ENCODE results near the gene VPS16. TPM values are rescaled to one million over a fixed set of nuclear protein-coding genes. Genes with fewer than 3 reads are reported as not detected.

VPS16 gene
- total and polyA plus RNA-seq, 8 donors, result 19.2 to 93.4 (median 23.8) TPM

DNA sequence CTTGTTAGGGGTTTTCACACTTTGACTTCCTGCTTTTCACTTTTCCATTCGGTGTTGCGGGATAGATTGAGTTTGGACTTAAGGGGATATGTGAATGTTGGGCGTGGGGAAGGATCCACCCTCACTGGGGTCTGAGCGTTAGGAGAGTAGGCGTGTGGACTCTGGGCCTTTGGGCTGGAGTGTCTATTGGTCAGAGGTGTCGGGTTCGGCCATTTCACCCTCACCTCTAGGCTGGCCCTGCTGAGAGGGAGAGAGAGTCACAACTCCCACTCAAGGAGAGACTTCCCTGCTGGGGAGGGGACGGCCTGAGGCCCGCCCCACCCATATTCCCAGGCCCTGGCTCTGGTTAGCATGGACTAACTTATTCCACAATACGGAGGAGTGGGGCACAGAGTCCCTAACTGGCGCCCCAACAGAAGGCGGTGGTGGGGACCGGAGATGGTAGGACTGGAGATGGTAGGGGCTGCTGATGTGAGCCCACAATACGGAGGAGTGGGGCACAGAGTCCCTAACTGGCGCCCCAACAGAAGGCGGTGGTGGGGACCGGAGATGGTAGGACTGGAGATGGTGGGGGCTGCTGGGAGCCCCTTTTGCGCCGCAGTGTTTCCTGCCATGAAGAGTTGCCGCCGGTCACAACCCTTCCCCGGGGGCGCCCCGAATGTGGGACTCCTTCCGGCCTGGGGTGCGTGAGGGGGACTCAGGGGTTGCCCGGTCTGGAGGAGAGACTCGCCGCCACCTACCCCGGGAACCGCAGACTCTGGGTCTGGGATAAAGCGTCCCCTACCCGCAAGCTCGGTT lies 31.3 kb downstream of the VPS16 start:
- H3K4me3 ChIP-seq, result peak overlapping the region; percentile 66 to 96 (median 86)
- H3K27ac ChIP-seq, result no peak overlapping the region
- no peaks in the 10 kb centered on the region for H3K27me3 ChIP-seq
- H3K9me3 ChIP-seq, result no peaks in the 10 kb centered on the region
- FAIRE-seq (no peak), ATAC-seq (peak; percentile 15 to 40 (median 31)), DNase-seq (peak in 3 of 6 donors; percentile 18 to 23 (median 23))
- 21 to 23% methylated on average over 31 to 34 of the region's 34 CpGs for WGBS, 2 donors
- H3K36me3 ChIP-seq, result no peaks in the 10 kb centered on the region
- TF ChIP-seq, protein P1, sequence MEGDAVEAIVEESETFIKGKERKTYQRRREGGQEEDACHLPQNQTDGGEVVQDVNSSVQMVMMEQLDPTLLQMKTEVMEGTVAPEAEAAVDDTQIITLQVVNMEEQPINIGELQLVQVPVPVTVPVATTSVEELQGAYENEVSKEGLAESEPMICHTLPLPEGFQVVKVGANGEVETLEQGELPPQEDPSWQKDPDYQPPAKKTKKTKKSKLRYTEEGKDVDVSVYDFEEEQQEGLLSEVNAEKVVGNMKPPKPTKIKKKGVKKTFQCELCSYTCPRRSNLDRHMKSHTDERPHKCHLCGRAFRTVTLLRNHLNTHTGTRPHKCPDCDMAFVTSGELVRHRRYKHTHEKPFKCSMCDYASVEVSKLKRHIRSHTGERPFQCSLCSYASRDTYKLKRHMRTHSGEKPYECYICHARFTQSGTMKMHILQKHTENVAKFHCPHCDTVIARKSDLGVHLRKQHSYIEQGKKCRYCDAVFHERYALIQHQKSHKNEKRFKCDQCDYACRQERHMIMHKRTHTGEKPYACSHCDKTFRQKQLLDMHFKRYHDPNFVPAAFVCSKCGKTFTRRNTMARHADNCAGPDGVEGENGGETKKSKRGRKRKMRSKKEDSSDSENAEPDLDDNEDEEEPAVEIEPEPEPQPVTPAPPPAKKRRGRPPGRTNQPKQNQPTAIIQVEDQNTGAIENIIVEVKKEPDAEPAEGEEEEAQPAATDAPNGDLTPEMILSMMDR (IDR thresholded peaks at IDR 0.05), result no peak
- peaks cover 0 to 11% (median 4%) of the 10 kb centered on the region in 3 donors for H3K4me1 ChIP-seq
- intact Hi-C loops (cut with DNase I), result no loop called here

DNA sequence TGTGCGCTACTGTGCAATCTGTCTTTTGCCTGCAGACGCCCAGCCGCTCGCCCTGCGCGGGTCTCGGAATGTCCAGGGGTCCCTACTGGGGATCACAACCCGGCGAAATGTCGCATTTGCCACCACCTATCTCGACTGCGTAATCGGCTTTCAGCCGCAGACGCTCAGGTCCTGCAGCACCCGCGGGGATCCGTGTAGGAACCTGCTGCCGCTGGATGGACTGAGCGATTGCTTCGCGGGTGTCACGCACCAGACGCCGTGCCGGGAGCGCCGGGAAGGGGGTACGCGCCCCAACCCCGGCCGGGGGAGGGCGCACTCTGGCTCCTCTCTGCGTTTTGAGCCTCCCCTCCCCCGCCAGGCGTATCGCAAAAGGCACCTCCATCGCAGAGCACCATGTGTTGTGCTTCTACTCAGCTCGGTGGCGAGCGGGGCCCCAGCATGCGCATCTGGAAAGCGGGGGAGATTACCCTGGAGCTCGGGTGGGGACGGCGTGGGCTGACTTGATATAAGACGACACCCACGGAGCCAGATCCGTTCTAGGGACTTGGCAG lies 32.0 kb downstream of the VPS16 start:
- peaks cover 0 to 11% (median 4%) of the 10 kb centered on the region in 3 donors for H3K4me1 ChIP-seq
- 0 to 1% methylated on average over 49 of the region's 49 CpGs for WGBS, 2 donors

DNA sequence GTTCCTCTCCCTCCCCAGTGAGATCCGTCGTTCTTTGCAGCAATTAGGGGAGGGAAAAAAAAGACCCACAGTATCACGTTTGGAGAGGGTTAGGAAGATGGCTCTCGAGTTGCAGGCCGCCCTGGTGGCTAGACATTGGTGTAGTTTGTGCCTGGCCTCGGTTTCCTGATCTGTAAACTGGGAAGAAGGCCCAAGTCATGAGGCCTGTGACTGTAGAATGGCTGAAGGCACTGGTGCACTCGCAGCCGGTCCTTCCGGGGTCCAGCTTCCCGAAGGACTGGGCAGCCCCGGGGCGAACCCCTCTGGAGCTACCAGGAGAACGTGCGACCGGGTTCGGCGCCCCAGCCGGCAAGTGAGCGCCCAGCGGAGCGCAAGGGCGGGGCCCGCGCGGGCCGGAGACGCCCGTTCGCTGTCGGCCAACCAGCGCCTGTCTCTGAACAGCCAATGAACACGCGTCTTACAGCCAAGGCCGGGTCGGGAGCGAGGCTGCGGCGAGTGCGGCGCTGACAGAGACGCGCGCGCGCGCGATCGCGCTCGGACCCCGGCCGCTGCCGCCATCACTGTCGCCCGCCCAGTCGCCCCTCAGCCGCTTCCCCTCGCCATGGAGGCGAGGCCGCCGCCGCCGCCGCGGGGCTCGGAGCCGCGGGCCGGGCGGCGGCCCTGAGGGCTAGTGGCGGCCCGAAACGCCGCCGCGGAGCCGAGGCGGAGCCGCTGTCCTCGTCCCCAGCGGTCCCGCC lies 32.6 kb downstream of the VPS16 start, which contains the start of gene PTPRA:
Gene PTPRA, plus strand, starts transcription at position 472 of the 737 bp plus-strand sequence. CDS start 90,797 bp downstream, outside the sequence.
- FAIRE-seq (no peak), DNase-seq (peak; percentile 87 to 95 (median 91)), ATAC-seq (peak; percentile 94 to 97 (median 96))
- Histone ChIP-seq H3K4me3 (peak within 1 kb of the TSS; percentile 66 to 96 (median 86)), H3K27ac (peak within 1 kb of the TSS in 3 of 4 donors; percentile 47 to 58 (median 50)), H3K27me3 (no peaks in the 10 kb centered on the region), H3K9me3 (no peaks in the 10 kb centered on the region), H3K36me3 (no peaks in the 10 kb centered on the region), H3K4me1 (peaks cover 0 to 11% (median 4%) of the 10 kb centered on the region in 3 donors)
- intact Hi-C loops (cut with DNase I), result no loop called here
- 0% methylated on average over 71 to 83 of the region's 83 CpGs for WGBS, 2 donors
- TF ChIP-seq, protein P1 (IDR thresholded peaks at IDR 0.05), result no peak

More for the DNA sequence above, 32.0 kb downstream of the VPS16 start:
- Histone ChIP-seq H3K36me3 (no peaks in the 10 kb centered on the region), H3K27me3 (no peaks in the 10 kb centered on the region), H3K27ac (no peak overlapping the region), H3K4me3 (peak overlapping the region; percentile 66 to 96 (median 86)), H3K9me3 (no peaks in the 10 kb centered on the region)
- TF ChIP-seq, protein P1 (IDR thresholded peaks at IDR 0.05), result no peak
- intact Hi-C loops (cut with DNase I), result no loop called here
- ATAC-seq, result peak; percentile 58 to 75 (median 67)
- DNase-seq, result peak; percentile 45 to 78 (median 62)
- FAIRE-seq, result no peak

DNA sequence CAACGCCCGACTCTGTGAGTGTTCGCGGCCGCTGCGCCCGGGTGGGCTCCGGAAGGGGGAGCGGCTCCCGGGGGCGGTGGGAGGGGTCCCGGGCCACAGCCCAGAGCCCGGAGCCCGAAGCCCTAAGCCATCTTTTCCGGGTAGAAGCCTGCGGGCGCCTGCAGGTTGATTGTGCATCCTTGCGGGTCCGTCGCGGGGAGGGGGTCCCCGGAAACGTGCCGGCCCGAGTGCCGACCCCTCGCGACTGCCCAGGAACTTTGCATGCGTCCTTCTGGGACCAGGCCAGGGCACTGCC lies 33.1 kb downstream of the VPS16 start:
- 0% methylated on average over 17 to 29 of the region's 29 CpGs for WGBS, 2 donors
- Histone ChIP-seq H3K27ac (peak overlapping the region in 3 of 4 donors; percentile 47 to 58 (median 50)), H3K36me3 (no peaks in the 10 kb centered on the region), H3K4me1 (peaks cover 0 to 11% (median 4%) of the 10 kb centered on the region in 3 donors), H3K27me3 (no peaks in the 10 kb centered on the region), H3K9me3 (no peaks in the 10 kb centered on the region), H3K4me3 (peak overlapping the region; percentile 66 to 96 (median 86))
- no peak for FAIRE-seq
- intact Hi-C loops (cut with DNase I), result no loop called here
- peak in 5 of 6 donors; percentile 17 to 64 (median 48) for DNase-seq
- TF ChIP-seq, protein P1 (IDR thresholded peaks at IDR 0.05), result no peak
- peak in 1 of 4 donors; percentile 19 for ATAC-seq

Data from pancreas (tissue), 10 donors.